Measurements from ENCODE around the gene PBOV1.

- no peak for TF ChIP-seq CTCF (IDR thresholded peaks at IDR 0.05)
- no peak for TF ChIP-seq POLR2A (IDR thresholded peaks at IDR 0.05)
Observed at GRCh38 chr6:138245751-138246150, 27.5 kb upstream of the PBOV1 start.

Measured in prostate gland (tissue), 2 donors.